IPS-NIHi7 (cell line): ENCODE data around the gene ZNF536.

Source experiments
- DNase-seq: peaks from one replicate; pipeline ENCODE4 v3.0.0; 2012; ENCODE audit warnings: mixed read lengths; ENCODE audit errors: extremely low spot score

Gene ZNF536

GRCh38 chr19:30363073-30363472, 9.1 kb upstream of the ZNF536 start:
- DNase-seq, result no peak

GRCh38 chr19:30364866-30365800, 7.1 kb upstream of the ZNF536 start:
- DNase-seq, result no peak

- DNase-seq, result no peak
These were observed 5.9 kb upstream of the ZNF536 start for GRCh38 chr19:30366282-30366681.

- no peak for DNase-seq
These were observed 5.2 kb upstream of the ZNF536 start for GRCh38 chr19:30367006-30367405.

GRCh38 chr19:30367421-30367820, 4.8 kb upstream of the ZNF536 start:
- DNase-seq, result no peak

GRCh38 chr19:30369833-30370232, 2.4 kb upstream of the ZNF536 start:
- no peak for DNase-seq

- DNase-seq, result no peak
These were observed 885 bp upstream of the ZNF536 start for GRCh38 chr19:30371161-30371836.

GRCh38 chr19:30373593-30373992, 1.4 kb downstream of the ZNF536 start:
- DNase-seq, result peak; percentile 50

GRCh38 chr19:30374539-30374864, 2.3 kb downstream of the ZNF536 start:
- no peak for DNase-seq

GRCh38 chr19:30374865-30375552, 2.8 kb downstream of the ZNF536 start:
- no peak for DNase-seq

- no peak for DNase-seq
These were observed 3.4 kb downstream of the ZNF536 start for GRCh38 chr19:30375553-30376031.

- DNase-seq, result no peak
These were observed 4.1 kb downstream of the ZNF536 start for GRCh38 chr19:30376272-30376671.

- no peak for DNase-seq
These were observed 4.7 kb downstream of the ZNF536 start for GRCh38 chr19:30376826-30377425.

GRCh38 chr19:30378701-30379100, 6.5 kb downstream of the ZNF536 start:
- DNase-seq, result no peak

GRCh38 chr19:30379841-30380610, 7.8 kb downstream of the ZNF536 start:
- DNase-seq, result no peak

GRCh38 chr19:30381366-30381765, 9.2 kb downstream of the ZNF536 start:
- DNase-seq, result no peak

- DNase-seq, result no peak
These were observed 13.0 kb downstream of the ZNF536 start for GRCh38 chr19:30385174-30385573.

GRCh38 chr19:30385666-30386065, 13.5 kb downstream of the ZNF536 start:
- no peak for DNase-seq

- DNase-seq, result no peak
These were observed 14.5 kb downstream of the ZNF536 start for GRCh38 chr19:30386551-30387143.

GRCh38 chr19:30387311-30388115, 15.3 kb downstream of the ZNF536 start:
- no peak for DNase-seq
